Endothelial cell of umbilical vein (primary cell): Measurements from ENCODE around the gene ATP1B1.

ENCODE experiments used
- FOS ChIP-seq: IDR thresholded peaks from 2 replicates; pipeline ENCODE4 v1.6.1; 2011; ENCODE audit warnings: mild to moderate bottlenecking, low read length, moderate library complexity, borderline replicate concordance; ENCODE audit not compliant: insufficient read depth
- POLR2A ChIP-seq: IDR thresholded peaks from 2 replicates; pipeline ENCODE4 v1.6.1; 2012; ENCODE audit warnings: low read depth, mild to moderate bottlenecking, control low read depth, low read length
- TF ChIP-seq, protein P1 (sequence below), 2 donors: IDR thresholded peaks; 1 replicate in 1 of 2; 2 replicates in 1 of 2; pipeline ENCODE4 v1.5.1; 2011; ENCODE audit warnings: low read length in 2 of 2, mild to moderate bottlenecking in 2 of 2, moderate library complexity in 2 of 2, control low read depth in 1 of 2, inconsistent platforms in 1 of 2, low read depth in 1 of 2; ENCODE audit not compliant: insufficient read depth in 1 of 2; ENCODE audit errors: extremely low read depth in 1 of 2

DNA sequence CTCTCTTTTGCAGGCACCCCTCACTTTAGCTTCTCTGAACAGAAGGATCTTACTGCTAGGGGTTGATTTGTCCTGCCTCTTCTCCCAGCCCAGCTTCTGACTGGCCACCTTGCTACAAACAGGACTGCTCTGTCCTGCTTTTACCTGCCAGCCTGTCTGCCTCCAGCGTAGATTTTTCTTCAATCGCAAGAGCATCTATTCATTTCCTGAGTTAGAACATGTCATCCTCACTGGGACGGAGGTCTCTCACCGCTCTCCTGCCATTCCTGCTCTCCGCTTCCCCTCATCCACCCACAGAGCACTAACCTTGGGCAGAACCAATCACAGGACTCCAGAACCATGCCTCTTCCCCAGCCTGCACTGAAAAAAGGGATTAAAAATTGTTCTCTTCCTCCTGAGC, 3.5 kb upstream of the ATP1B1 start:
- TF ChIP-seq, protein P1, sequence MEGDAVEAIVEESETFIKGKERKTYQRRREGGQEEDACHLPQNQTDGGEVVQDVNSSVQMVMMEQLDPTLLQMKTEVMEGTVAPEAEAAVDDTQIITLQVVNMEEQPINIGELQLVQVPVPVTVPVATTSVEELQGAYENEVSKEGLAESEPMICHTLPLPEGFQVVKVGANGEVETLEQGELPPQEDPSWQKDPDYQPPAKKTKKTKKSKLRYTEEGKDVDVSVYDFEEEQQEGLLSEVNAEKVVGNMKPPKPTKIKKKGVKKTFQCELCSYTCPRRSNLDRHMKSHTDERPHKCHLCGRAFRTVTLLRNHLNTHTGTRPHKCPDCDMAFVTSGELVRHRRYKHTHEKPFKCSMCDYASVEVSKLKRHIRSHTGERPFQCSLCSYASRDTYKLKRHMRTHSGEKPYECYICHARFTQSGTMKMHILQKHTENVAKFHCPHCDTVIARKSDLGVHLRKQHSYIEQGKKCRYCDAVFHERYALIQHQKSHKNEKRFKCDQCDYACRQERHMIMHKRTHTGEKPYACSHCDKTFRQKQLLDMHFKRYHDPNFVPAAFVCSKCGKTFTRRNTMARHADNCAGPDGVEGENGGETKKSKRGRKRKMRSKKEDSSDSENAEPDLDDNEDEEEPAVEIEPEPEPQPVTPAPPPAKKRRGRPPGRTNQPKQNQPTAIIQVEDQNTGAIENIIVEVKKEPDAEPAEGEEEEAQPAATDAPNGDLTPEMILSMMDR (IDR thresholded peaks at IDR 0.05; ENCODE audit: extremely low read depth in 1 of 2, insufficient read depth in 1 of 2, low read depth in 1 of 2, low read length in 2 of 2) = no peak
- TF ChIP-seq POLR2A (no peak), FOS (no peak)
